ENCODE results near the gene CELF1. TPM values are rescaled to one million over a fixed set of nuclear protein-coding genes. Genes with fewer than 3 reads are reported as not detected.
"Not testable (repeated sequence)": the region's sequence is repeated elsewhere in the genome, so short reads cannot be mapped to it uniquely, and the experiment has no call there.

Gene CELF1
- total and polyA plus RNA-seq, 2 experiments from 2014 or later = 124 to 233 TPM

GRCh38 chr11:47454258-47454671 lies 98.7 kb downstream of the CELF1 start:
- not testable (repeated sequence) for H3K4me1 Mint-ChIP-seq; H3K27me3 Mint-ChIP-seq (ENCODE audit: insufficient read depth, low read depth, poor library complexity); H3K9me3 Mint-ChIP-seq; H3K36me3 Mint-ChIP-seq (ENCODE audit: low read depth); H3K27me3 ChIP-seq (ENCODE audit: insufficient read depth); H3K4me3 ChIP-seq; H2AFZ ChIP-seq; H3K79me2 ChIP-seq (replicated peaks; ENCODE audit: insufficient read depth); H3K36me3 ChIP-seq (ENCODE audit: insufficient read depth); H3K4me1 ChIP-seq (ENCODE audit: insufficient read depth); H3K4me3 Mint-ChIP-seq; H3K4me2 ChIP-seq; H3K9me2 ChIP-seq (ENCODE audit: insufficient read depth); H3F3A ChIP-seq (replicated peaks; ENCODE audit: low read depth); H4K20me1 ChIP-seq (replicated peaks; ENCODE audit: insufficient read depth); H3K27ac ChIP-seq (ENCODE audit: low read depth)
- DNase-seq (ENCODE audit: low spot score) (peak; percentile 87), ATAC-seq (peak; percentile 91)
- peak overlapping the region; percentile 67; the same call in 1 of the 2 replicates for H3K27ac Mint-ChIP-seq
- peak; percentile 87 to 88 for TF ChIP-seq CTCF (conservative IDR thresholded peaks at IDR 0.05; ENCODE audit: low read depth in 2 of 2)

GRCh38 chr11:47453365-47453764 lies 99.6 kb downstream of the CELF1 start:
- Histone ChIP-seq H3K4me1 (ENCODE audit: insufficient read depth) (no peaks in the 10 kb centered on the region), H3K4me3 (no peak overlapping the region), H3F3A (replicated peaks; ENCODE audit: low read depth) (peaks cover 5% of the 10 kb centered on the region; the same call in 1 of the 2 replicates), H3K27me3 (ENCODE audit: insufficient read depth) (no peaks in the 10 kb centered on the region), H3K9me2 (ENCODE audit: insufficient read depth) (no peaks in the 10 kb centered on the region), H3K4me2 (no peak overlapping the region), H4K20me1 (replicated peaks; ENCODE audit: insufficient read depth) (no peaks in the 10 kb centered on the region), H2AFZ (no peak overlapping the region), H3K79me2 (replicated peaks; ENCODE audit: insufficient read depth) (no peaks in the 10 kb centered on the region), H3K36me3 (ENCODE audit: insufficient read depth) (no peaks in the 10 kb centered on the region), H3K27ac (ENCODE audit: low read depth) (no peak overlapping the region)
- no peak overlapping the region for H3K27ac Mint-ChIP-seq
- 0 out of 3 replicates have a peak, but pooled peaks cover 2% of the 10 kb centered on the region for H3K4me1 Mint-ChIP-seq
- ATAC-seq = no peak
- DNase-seq (ENCODE audit: low spot score) = no peak
- H3K9me3 Mint-ChIP-seq = peaks cover 4% of the 10 kb centered on the region; the same call in 1 of the 3 replicates
- no peak overlapping the region for H3K4me3 Mint-ChIP-seq
- H3K27me3 Mint-ChIP-seq (ENCODE audit: insufficient read depth, low read depth, poor library complexity) = peaks cover 3% of the 10 kb centered on the region
- peaks cover 2% of the 10 kb centered on the region; the same call in 1 of the 3 replicates for H3K36me3 Mint-ChIP-seq (ENCODE audit: low read depth)
- TF ChIP-seq ZNF331 (CRISPR knock-in tag; IDR thresholded peaks at IDR 0.05; ENCODE audit: low read depth) (no peak), EZH2phosphoT487 (IDR thresholded peaks at IDR 0.05; ENCODE audit: unreplicated experiment) (no peak), ZNF462 (CRISPR knock-in tag; IDR thresholded peaks at IDR 0.05) (no peak), JUNB (IDR thresholded peaks at IDR 0.05; ENCODE audit: unreplicated experiment) (no peak), NANOG (IDR thresholded peaks at IDR 0.05; ENCODE audit: borderline replicate concordance) (no peak), POLR2AphosphoS5 (IDR thresholded peaks at IDR 0.05; ENCODE audit: low read depth) (no peak), ZNF114 (CRISPR knock-in tag; IDR thresholded peaks at IDR 0.05) (no peak), EZH2 (IDR thresholded peaks at IDR 0.05; ENCODE audit: low read depth, unreplicated experiment) (no peak), REST (IDR thresholded peaks at IDR 0.05; ENCODE audit: unreplicated experiment) (no peak)

Data from GM23338 (cell line).